ENCODE results near the gene MKRN2. TPM values are rescaled to one million over a fixed set of nuclear protein-coding genes. Genes with fewer than 3 reads are reported as not detected.

The MKRN2 gene
- polyA plus RNA-seq, 1 experiment: 62.3 TPM

- POLR2A ChIA-PET: no interaction called here
- CTCF ChIA-PET: no interaction called here
- H3K27ac ChIP-seq (ENCODE audit: low read depth, low read length): no peak overlapping the region
- no peaks in the 10 kb centered on the region; the same call in 1 of the 2 replicates for H3K9me3 ChIP-seq (ENCODE audit: control insufficient read depth, insufficient read depth, low read length)
- no peak for TF ChIP-seq CTCF (IDR thresholded peaks at IDR 0.05; ENCODE audit: low read depth, low read length)
- no peaks in the 10 kb centered on the region for H3K27me3 ChIP-seq (ENCODE audit: control insufficient read depth, insufficient read depth, low read length)
- H3K4me3 ChIP-seq (ENCODE audit: low read depth, low read length): no peak overlapping the region
- no peak for DNase-seq (ENCODE audit: low read depth, low spot score)
Observed at GRCh38 chr3:12582730-12583129, 25.8 kb downstream of the MKRN2 start.

GRCh38 chr3:12583280-12583679 is 26.4 kb downstream of the MKRN2 start:
- Histone ChIP-seq H3K27ac (ENCODE audit: low read depth, low read length) (no peak overlapping the region), H3K4me3 (ENCODE audit: low read depth, low read length) (no peak overlapping the region), H3K9me3 (ENCODE audit: control insufficient read depth, insufficient read depth, low read length) (no peaks in the 10 kb centered on the region), H3K27me3 (ENCODE audit: control insufficient read depth, insufficient read depth, low read length) (no peaks in the 10 kb centered on the region)
- POLR2A ChIA-PET: no interaction called here
- CTCF ChIA-PET: no interaction called here
- DNase-seq (ENCODE audit: low read depth, low spot score): no peak
- TF ChIP-seq CTCF (IDR thresholded peaks at IDR 0.05; ENCODE audit: low read depth, low read length): no peak

- DNase-seq (ENCODE audit: low read depth, low spot score): no peak
- Histone ChIP-seq H3K4me3 (ENCODE audit: low read depth, low read length) (no peak overlapping the region), H3K27me3 (ENCODE audit: control insufficient read depth, insufficient read depth, low read length) (no peaks in the 10 kb centered on the region), H3K27ac (ENCODE audit: low read depth, low read length) (peak overlapping the region; percentile 4), H3K9me3 (ENCODE audit: control insufficient read depth, insufficient read depth, low read length) (no peaks in the 10 kb centered on the region)
- no peak for TF ChIP-seq CTCF (IDR thresholded peaks at IDR 0.05; ENCODE audit: low read depth, low read length)
- POLR2A ChIA-PET: interaction anchor here (0.8 kb wide), 1 partner anchor 25 kb away, joined by 3 read pairs; no protein-coding TSS in a partner anchor
- CTCF ChIA-PET: interaction anchor here (0.5 kb wide), 1 partner anchor 137 kb away, joined by 5 read pairs; no protein-coding TSS in a partner anchor
Observed at GRCh38 chr3:12584083-12584482, 27.2 kb downstream of the MKRN2 start.

- Histone ChIP-seq H3K9me3 (ENCODE audit: control insufficient read depth, insufficient read depth, low read length) (no peaks in the 10 kb centered on the region), H3K27ac (ENCODE audit: low read depth, low read length) (no peak overlapping the region), H3K4me3 (ENCODE audit: low read depth, low read length) (no peak overlapping the region), H3K27me3 (ENCODE audit: control insufficient read depth, insufficient read depth, low read length) (no peaks in the 10 kb centered on the region)
- DNase-seq (ENCODE audit: low read depth, low spot score): no peak
- ChIA-PET POLR2A (no interaction called here), CTCF (no interaction called here)
- no peak for TF ChIP-seq CTCF (IDR thresholded peaks at IDR 0.05; ENCODE audit: low read depth, low read length)
Observed at GRCh38 chr3:12585181-12585580, 28.3 kb downstream of the MKRN2 start.

GRCh38 chr3:12585970-12586369 is 29.1 kb downstream of the MKRN2 start:
- Histone ChIP-seq H3K4me3 (ENCODE audit: low read depth, low read length) (no peak overlapping the region), H3K9me3 (ENCODE audit: control insufficient read depth, insufficient read depth, low read length) (no peaks in the 10 kb centered on the region), H3K27me3 (ENCODE audit: control insufficient read depth, insufficient read depth, low read length) (no peaks in the 10 kb centered on the region), H3K27ac (ENCODE audit: low read depth, low read length) (no peak overlapping the region)
- no peak for DNase-seq (ENCODE audit: low read depth, low spot score)
- CTCF ChIA-PET: no interaction called here
- no peak for TF ChIP-seq CTCF (IDR thresholded peaks at IDR 0.05; ENCODE audit: low read depth, low read length)
- POLR2A ChIA-PET: no interaction called here
